Body of pancreas (tissue), 4 donors: ENCODE data around the gene MAT2A. TPM values are rescaled to one million over a fixed set of nuclear protein-coding genes. Genes with fewer than 3 reads are reported as not detected.

ENCODE experiments used
- ATAC-seq: fragments of 150-250 bp; one replicate; pipeline ENCODE4 v1.9.1; 2016
- DNase-seq, 4 donors: peaks; one replicate each; pipeline ENCODE4 v3.0.0-alpha.2; 2019
- H3K27ac ChIP-seq, 4 donors: fragments of 200-600 bp; sonication (generic); 1 replicate in 3 of 4; 2 replicates in 1 of 4; pipeline versions ENCODE4 v1.5.1 to v1.6.1; 2016 to 2019; ENCODE audit warnings: mild to moderate bottlenecking in 1 of 4, mixed read lengths in 1 of 4, moderate library complexity in 1 of 4
- H3K27me3 ChIP-seq, 2 donors: fragments of 200-600 bp; sonication (generic); one replicate each; pipeline ENCODE4 v1.6.0; 2016; ENCODE audit warnings: mild to moderate bottlenecking in 1 of 2
- H3K36me3 ChIP-seq, 2 donors: fragments of 200-600 bp; sonication (generic); replicated peaks in 1 of 2; 2 replicates each; pipeline ENCODE4 v1.5.1; 2016; ENCODE audit warnings: low read depth in 2 of 2; ENCODE audit not compliant: insufficient read depth in 1 of 2
- H3K4me1 ChIP-seq: fragments of 200-600 bp; sonication (generic); one replicate; pipeline ENCODE4 v1.6.0; 2016
- H3K4me3 ChIP-seq, 2 donors: fragments of 200-600 bp; sonication (generic); 1 replicate in 1 of 2; 2 replicates in 1 of 2; pipeline ENCODE4 v1.5.1; 2016 to 2019
- H3K9me3 ChIP-seq, 3 donors: fragments of 200-600 bp; sonication (generic); 1 replicate in 2 of 3; 2 replicates in 1 of 3; pipeline ENCODE4 v1.5.1; 2016
- CTCF ChIP-seq, 7 experiments: fragments of 450-650 bp in 4 of 7; fragments of 200-600 bp in 3 of 7; sonication (generic) in 3 of 7; IDR thresholded peaks; one replicate each; pipeline ENCODE4 v1.5.1; 2016 to 2019; ENCODE audit warnings: antibody characterized with exemption in 7 of 7
- POLR2A ChIP-seq, 3 donors: fragments of 450-650 bp; IDR thresholded peaks; one replicate each; pipeline ENCODE4 v1.6.1; 2016; ENCODE audit warnings: antibody characterized with exemption in 3 of 3, mild to moderate bottlenecking in 2 of 3
- WGBS, 2 donors: methylation state at CpG; one replicate each; pipeline ENCODE4 v1.1.5; 2017; 5-methylcytosine and 5-hydroxymethylcytosine counted together
- intact Hi-C: fragments of 100-400 bp; cut with DNase I; formaldehyde crosslinking; loops from one replicate; pipeline ENCODE4 v1.15.1; 2023
- total RNA-seq, 2 donors: library from RNA; depleted of rRNA; stranded (reverse); fragments of >200 nt; gene quantifications; one replicate each; pipeline ENCODE4 v1.1.0, GENCODE V29; 2016

The MAT2A gene
- total RNA-seq, 2 donors from 2014 or later: 388 to 576 TPM

DNA sequence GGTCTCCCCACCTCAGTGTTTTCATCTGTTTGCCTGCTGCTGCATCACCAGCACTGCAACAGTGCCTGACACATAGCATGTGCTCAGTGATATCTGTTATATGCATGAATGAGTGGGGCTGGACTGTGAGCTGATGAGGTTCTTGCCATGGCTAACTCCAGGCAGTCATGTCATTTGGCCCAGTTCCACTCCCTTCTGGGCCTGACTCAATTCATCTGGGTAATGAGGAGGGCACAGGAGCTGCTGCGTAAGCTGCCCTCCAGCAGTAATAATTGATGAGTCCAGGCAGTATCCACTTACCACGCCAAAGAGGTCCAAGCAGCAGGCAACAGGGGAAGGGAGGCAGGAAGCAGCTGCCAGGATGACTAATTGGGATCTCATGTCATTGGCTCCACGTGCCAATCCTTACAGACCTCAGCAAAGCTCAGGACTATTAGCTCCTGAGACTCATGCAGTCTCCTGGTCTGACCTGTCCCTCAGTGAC is 34.1 kb upstream of the MAT2A start:
- ATAC-seq (peak; percentile 65), DNase-seq (peak in 3 of 4 donors; percentile 49 to 64 (median 55))
- TF ChIP-seq CTCF (IDR thresholded peaks at IDR 0.05) (no peak), POLR2A (IDR thresholded peaks at IDR 0.05) (no peak)
- no peaks in the 10 kb centered on the region for H3K27me3 ChIP-seq
- peaks cover 17% of the 10 kb centered on the region for H3K4me1 ChIP-seq
- no peak overlapping the region for H3K27ac ChIP-seq
- intact Hi-C loops: no loop called here
- WGBS, 2 donors: 33 to 74% methylated on average over 3 of the region's 3 CpGs
- H3K9me3 ChIP-seq: no peaks in the 10 kb centered on the region
- no peak overlapping the region for H3K4me3 ChIP-seq
- no peaks in the 10 kb centered on the region for H3K36me3 ChIP-seq

DNA sequence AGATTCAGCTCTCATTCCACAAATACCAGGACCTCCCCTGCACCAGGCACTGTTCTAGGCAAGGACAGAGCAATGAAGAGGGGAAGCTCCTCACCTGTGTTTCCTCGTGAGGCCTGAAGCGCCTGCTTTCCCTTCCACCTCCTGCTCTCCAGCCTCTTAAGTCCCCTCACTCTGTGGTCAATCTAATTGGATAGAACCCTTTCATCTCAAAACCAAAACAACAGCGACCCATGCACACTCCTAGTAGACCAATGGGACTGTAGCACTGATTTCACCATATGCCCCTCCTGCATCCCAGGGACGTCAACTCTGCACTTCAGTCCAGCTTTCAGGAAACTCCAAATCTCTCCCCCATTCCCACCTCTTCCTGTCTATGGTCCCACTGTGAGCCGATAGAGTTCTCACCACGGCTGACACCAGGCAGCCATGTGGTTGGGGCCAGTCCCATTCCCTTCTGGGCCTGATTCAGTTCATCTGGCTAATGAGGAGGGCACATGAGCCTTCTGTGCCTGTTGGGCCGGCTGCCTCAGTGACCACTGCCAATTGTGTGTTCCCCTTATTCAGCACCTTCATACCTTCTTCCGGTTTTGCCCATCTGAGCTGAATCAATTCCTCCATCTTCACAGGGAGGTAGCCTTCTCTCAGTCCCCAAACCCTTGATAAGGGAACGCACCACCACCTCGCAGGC is 33.3 kb upstream of the MAT2A start:
- TF ChIP-seq CTCF (IDR thresholded peaks at IDR 0.05) (no peak), POLR2A (IDR thresholded peaks at IDR 0.05) (no peak)
- Histone ChIP-seq H3K27ac (no peak overlapping the region), H3K27me3 (no peaks in the 10 kb centered on the region), H3K4me1 (peaks cover 13% of the 10 kb centered on the region), H3K36me3 (no peaks in the 10 kb centered on the region), H3K4me3 (no peak overlapping the region), H3K9me3 (no peaks in the 10 kb centered on the region)
- no peak for ATAC-seq
- DNase-seq: no peak
- intact Hi-C loops: no loop called here
- WGBS, 2 donors: 91 to 92% methylated on average over 10 of the region's 10 CpGs

GRCh38 chr2:85506768-85507181 is 32.2 kb upstream of the MAT2A start:
- no peak for ATAC-seq
- H3K27me3 ChIP-seq: no peaks in the 10 kb centered on the region
- no peaks in the 10 kb centered on the region for H3K36me3 ChIP-seq
- no peak overlapping the region for H3K27ac ChIP-seq
- TF ChIP-seq POLR2A (IDR thresholded peaks at IDR 0.05): no peak
- TF ChIP-seq CTCF (IDR thresholded peaks at IDR 0.05): no peak
- H3K4me1 ChIP-seq: peaks cover 13% of the 10 kb centered on the region
- no peak for DNase-seq
- no peak overlapping the region for H3K4me3 ChIP-seq
- intact Hi-C loops: no loop called here
- no peaks in the 10 kb centered on the region for H3K9me3 ChIP-seq
- WGBS, 2 donors: 80 to 82% methylated on average over 7 of the region's 7 CpGs

- 57 to 61% methylated on average over 6 of the region's 6 CpGs for WGBS, 2 donors
- no peaks in the 10 kb centered on the region for H3K27me3 ChIP-seq
- DNase-seq (no peak), ATAC-seq (no peak)
- H3K36me3 ChIP-seq: no peaks in the 10 kb centered on the region
- H3K4me3 ChIP-seq: no peak overlapping the region
- H3K9me3 ChIP-seq: no peaks in the 10 kb centered on the region
- H3K27ac ChIP-seq: no peak overlapping the region
- intact Hi-C loops: no loop called here
- peaks cover under 1% of the 10 kb centered on the region for H3K4me1 ChIP-seq
- no peak for TF ChIP-seq POLR2A (IDR thresholded peaks at IDR 0.05)
- no peak for TF ChIP-seq CTCF (IDR thresholded peaks at IDR 0.05)
Observed at GRCh38 chr2:85511008-85511811, 27.8 kb upstream of the MAT2A start.
